PC-9 (cell line): ENCODE results near the gene ZNF766. TPM values are rescaled to one million over a fixed set of nuclear protein-coding genes. Genes with fewer than 3 reads are reported as not detected.

Source experiments
- Bru-seq: library from RNA; stranded (reverse); fragments of 400-500 nt; gene quantifications from one replicate; lab custom pipeline; 2021; lab: Mats Ljungman, UMichigan
- BruChase-seq, 2 experiments: library from RNA; stranded (reverse); fragments of 400-500 nt; gene quantifications; one replicate each; lab custom pipeline; 2021; lab: Mats Ljungman, UMichigan
- BruUV-seq: library from RNA; stranded (reverse); fragments of 400-500 nt; replicated peaks from 2 replicates; lab custom pipeline; 2021; lab: Mats Ljungman, UMichigan
- CTCF ChIA-PET: fragments of 300-600 bp; sonication (Branson Sonifier 250); formaldehyde crosslinking; loops from one replicate; lab custom pipeline; 2022; ENCODE audit warnings: antibody characterized with exemption; lab: Charles Lee
- POLR2A ChIA-PET: fragments of 300-600 bp; sonication (Branson Sonifier 250); formaldehyde crosslinking; loops from one replicate; lab custom pipeline; 2022; ENCODE audit warnings: antibody characterized with exemption; ENCODE audit not compliant: unreplicated experiment; lab: Charles Lee
- DNase-seq, 2 experiments: peaks; one replicate each; pipeline versions ENCODE4 v3.0.0 to v3.0.0-alpha.2; 2015 to 2022; ENCODE audit warnings: mixed read lengths in 1 of 2
- H2AFZ ChIP-seq: fragments of 200-600 bp; sonication (generic); 2 replicates; pipeline ENCODE4 v1.8.1; 2017; ENCODE audit warnings: antibody characterized with exemption
- H3F3A ChIP-seq: fragments of 200-600 bp; sonication (generic); 2 replicates; pipeline ENCODE4 v1.8.1; 2017; ENCODE audit warnings: antibody characterized with exemption, mild to moderate bottlenecking, low read depth; ENCODE audit not compliant: insufficient read depth
- H3K27ac ChIP-seq: fragments of 200-600 bp; sonication (generic); 2 replicates; pipeline ENCODE4 v1.6.1; 2016; ENCODE audit warnings: mixed run types
- H3K27me3 ChIP-seq: fragments of 200-600 bp; sonication (generic); 2 replicates; pipeline ENCODE4 v1.6.1; 2016; ENCODE audit warnings: low read depth, mixed run types; ENCODE audit not compliant: insufficient read depth
- H3K36me3 ChIP-seq: fragments of 200-600 bp; sonication (generic); 2 replicates; pipeline ENCODE4 v1.6.1; 2016; ENCODE audit warnings: low read depth, mixed run types
- H3K4me1 ChIP-seq: fragments of 200-600 bp; sonication (generic); replicated peaks from 2 replicates; pipeline ENCODE4 v1.6.1; 2016; ENCODE audit warnings: mixed run types; ENCODE audit not compliant: insufficient read depth
- H3K4me2 ChIP-seq: fragments of 200-600 bp; sonication (generic); 2 replicates; pipeline ENCODE4 v1.6.1; 2017; ENCODE audit warnings: mixed run types
- H3K4me3 ChIP-seq: fragments of 200-600 bp; sonication (generic); 2 replicates; pipeline ENCODE4 v1.6.1; 2016; ENCODE audit warnings: mixed run types
- H3K79me2 ChIP-seq: fragments of 200-600 bp; sonication (generic); 2 replicates; pipeline ENCODE4 v1.6.1; 2017; ENCODE audit warnings: low read depth, mixed run types
- H3K9me2 ChIP-seq: fragments of 200-600 bp; sonication (generic); 2 replicates; pipeline ENCODE4 v1.8.1; 2017; ENCODE audit warnings: mild to moderate bottlenecking; ENCODE audit not compliant: insufficient read depth
- H3K9me3 ChIP-seq: fragments of 200-600 bp; sonication (generic); 2 replicates; pipeline ENCODE4 v1.8.1; 2016; ENCODE audit warnings: low read depth; ENCODE audit not compliant: insufficient read depth
- H4K20me1 ChIP-seq: fragments of 200-600 bp; sonication (generic); 2 replicates; pipeline ENCODE4 v1.8.1; 2017; ENCODE audit not compliant: insufficient read depth
- EZH2 ChIP-seq: fragments of 200-600 bp; sonication (generic); IDR thresholded peaks from 2 replicates; pipeline ENCODE4 v1.8.0; 2017; ENCODE audit warnings: antibody characterized with exemption, low read depth
- intact Hi-C: fragments of 100-400 bp; cut with micrococcal nuclease; formaldehyde crosslinking; loops from one replicate; pipeline ENCODE4 v1.10.0; 2022; ENCODE audit not compliant: unreplicated experiment
- long read RNA-seq: library from polyadenylated mRNA; stranded (forward); transcript quantifications from one replicate; pipeline ENCODE4 v2.0.0, GENCODE V29; 2022
- total RNA-seq: library from RNA; stranded (reverse); gene quantifications from 2 replicates; pipeline ENCODE4 v1.2.3, GENCODE V29; 2021
- TF ChIP-seq, protein P1 (sequence below): fragments of 200-600 bp; sonication (generic); conservative IDR thresholded peaks from 2 replicates; pipeline ENCODE4 v1.6.1; 2017; ENCODE audit warnings: mixed run types, antibody characterized with exemption, mild to moderate bottlenecking, moderate library complexity

The ZNF766 gene
- total RNA-seq (18.3 and 18.8 TPM in 2 replicates), Bru-seq, nascent RNA (percentile 88 among the genes with signal in this experiment), BruChase-seq, experiment 1, labeled RNA remaining after a 2-hour chase (percentile 77 among the genes with signal in this experiment), BruChase-seq, experiment 2, labeled RNA remaining after a 6-hour chase (percentile 74 among the genes with signal in this experiment)
- long read RNA-seq, full-length matches to known transcripts: 32 of 34 reads
- long read RNA-seq, partial matches to known transcripts: 0 of 34 reads
- long read RNA-seq, other reads (novel, unspliced or antisense): 2 of 34 reads

- H3K9me3 ChIP-seq: peaks cover 31% of the 10 kb centered on the region; the same call in 1 of the 2 replicates
- 0 out of 2 replicates have a peak, but pooled peaks cover 4% of the 10 kb centered on the region for H3K4me1 ChIP-seq
- TF ChIP-seq, protein P1, sequence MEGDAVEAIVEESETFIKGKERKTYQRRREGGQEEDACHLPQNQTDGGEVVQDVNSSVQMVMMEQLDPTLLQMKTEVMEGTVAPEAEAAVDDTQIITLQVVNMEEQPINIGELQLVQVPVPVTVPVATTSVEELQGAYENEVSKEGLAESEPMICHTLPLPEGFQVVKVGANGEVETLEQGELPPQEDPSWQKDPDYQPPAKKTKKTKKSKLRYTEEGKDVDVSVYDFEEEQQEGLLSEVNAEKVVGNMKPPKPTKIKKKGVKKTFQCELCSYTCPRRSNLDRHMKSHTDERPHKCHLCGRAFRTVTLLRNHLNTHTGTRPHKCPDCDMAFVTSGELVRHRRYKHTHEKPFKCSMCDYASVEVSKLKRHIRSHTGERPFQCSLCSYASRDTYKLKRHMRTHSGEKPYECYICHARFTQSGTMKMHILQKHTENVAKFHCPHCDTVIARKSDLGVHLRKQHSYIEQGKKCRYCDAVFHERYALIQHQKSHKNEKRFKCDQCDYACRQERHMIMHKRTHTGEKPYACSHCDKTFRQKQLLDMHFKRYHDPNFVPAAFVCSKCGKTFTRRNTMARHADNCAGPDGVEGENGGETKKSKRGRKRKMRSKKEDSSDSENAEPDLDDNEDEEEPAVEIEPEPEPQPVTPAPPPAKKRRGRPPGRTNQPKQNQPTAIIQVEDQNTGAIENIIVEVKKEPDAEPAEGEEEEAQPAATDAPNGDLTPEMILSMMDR: 0 out of 2 replicates have a peak, but pooled peaks have one; percentile 8
- no peak for TF ChIP-seq EZH2
- H2AFZ ChIP-seq: peak within 1 kb of the TSS; percentile 97
- peaks cover 24% of the 10 kb centered on the region for H3K36me3 ChIP-seq
- peak; percentile 89 to 98 for DNase-seq
- H3K27me3 ChIP-seq: no peaks in the 10 kb centered on the region
- H3K4me2 ChIP-seq: peak within 1 kb of the TSS; percentile 91
- CTCF ChIA-PET: no interaction called here
- H3K79me2 ChIP-seq: peaks cover 48% of the 10 kb centered on the region
- intact Hi-C loops: loop anchor here (2.0 to 5.0 kb wide), 2 partner anchors 98 to 1125 kb away; partner anchors contain the start of genes ZNF765 and ZNF880
- H3F3A ChIP-seq: no peaks in the 10 kb centered on the region
- H3K9me2 ChIP-seq: no peaks in the 10 kb centered on the region
- peak within 1 kb of the TSS; percentile 81 for H3K4me3 ChIP-seq
- TSS peak; percentile 81 for BruUV-seq
- H3K27ac ChIP-seq: peak within 1 kb of the TSS; percentile 81
- POLR2A ChIA-PET: no interaction called here
- H4K20me1 ChIP-seq: no peaks in the 10 kb centered on the region
These were observed at the start of gene ZNF766 for GRCh38 chr19:52269338-52270261. ZNF766 (plus strand) TSS chr19:52269587; CDS start chr19:52269614, 27 bp downstream.

GRCh38 chr19:52219611-52220010, 49.8 kb upstream of the ZNF766 start:
- Histone ChIP-seq H3K27ac (no peak overlapping the region), H2AFZ (no peak overlapping the region), H3K79me2 (no peaks in the 10 kb centered on the region), H3K4me3 (no peak overlapping the region), H3K4me1 (no peaks in the 10 kb centered on the region), H3F3A (no peaks in the 10 kb centered on the region), H3K27me3 (no peaks in the 10 kb centered on the region), H3K4me2 (no peak overlapping the region), H3K9me3 (no peaks in the 10 kb centered on the region), H3K36me3 (peaks cover 78% of the 10 kb centered on the region), H3K9me2 (no peaks in the 10 kb centered on the region), H4K20me1 (0 out of 2 replicates have a peak, but pooled peaks cover 4% of the 10 kb centered on the region)
- POLR2A ChIA-PET: no interaction called here
- DNase-seq: no peak
- CTCF ChIA-PET: no interaction called here
- TF ChIP-seq, protein P1: no peak
- TF ChIP-seq EZH2: no peak
- intact Hi-C loops: no loop called here
- no TSS peak for BruUV-seq

DNA sequence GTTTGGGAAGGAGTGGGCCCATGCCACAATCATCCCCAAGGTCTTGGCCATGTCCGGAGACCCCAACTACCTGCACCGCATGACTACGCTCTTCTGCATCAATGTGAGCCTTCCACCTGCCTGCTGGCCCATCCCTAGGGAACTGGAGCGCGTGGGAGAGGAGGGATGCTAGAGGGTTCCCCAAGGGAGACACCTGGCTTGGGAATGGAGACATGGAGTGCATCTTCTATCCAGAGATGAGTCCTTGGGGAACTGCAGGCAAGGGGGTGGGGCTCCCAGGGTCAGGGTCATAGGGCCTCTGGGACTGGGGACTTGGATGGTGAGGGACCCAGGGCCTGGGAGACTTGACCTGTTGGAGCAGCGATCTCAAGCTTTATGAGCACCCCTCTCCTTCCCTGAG, 48.4 kb upstream of the ZNF766 start:
- no peak for DNase-seq
- 0 out of 2 replicates have a peak, but pooled peaks cover 4% of the 10 kb centered on the region for H4K20me1 ChIP-seq
- no peak overlapping the region for H2AFZ ChIP-seq
- CTCF ChIA-PET: no interaction called here
- TF ChIP-seq, protein P1: no peak
- TF ChIP-seq EZH2: no peak
- H3K9me3 ChIP-seq: no peaks in the 10 kb centered on the region
- H3K4me3 ChIP-seq: no peak overlapping the region
- no peaks in the 10 kb centered on the region for H3K79me2 ChIP-seq
- no peaks in the 10 kb centered on the region for H3K4me1 ChIP-seq
- intact Hi-C loops: no loop called here
- no peak overlapping the region for H3K27ac ChIP-seq
- POLR2A ChIA-PET: no interaction called here
- no peaks in the 10 kb centered on the region for H3F3A ChIP-seq
- no peaks in the 10 kb centered on the region for H3K27me3 ChIP-seq
- no peak overlapping the region for H3K4me2 ChIP-seq
- no peaks in the 10 kb centered on the region for H3K9me2 ChIP-seq
- H3K36me3 ChIP-seq: peaks cover 77% of the 10 kb centered on the region
- BruUV-seq: no TSS peak
